Upper lobe of left lung (tissue), 4 donors: ENCODE results near the gene COX10.

Source experiments
- POLR2A ChIP-seq, 4 donors: fragments of 450-650 bp; IDR thresholded peaks; one replicate each; pipeline ENCODE4 v1.5.1; 2016 to 2017; ENCODE audit warnings: antibody characterized with exemption in 4 of 4, mild to moderate bottlenecking in 2 of 4
- POLR2AphosphoS5 ChIP-seq, 2 donors: sonication (generic); formaldehyde crosslinking; IDR thresholded peaks; one replicate each; pipeline ENCODE4 v1.5.1; 2017; ENCODE audit warnings: antibody characterized with exemption in 2 of 2
- TF ChIP-seq, protein P1 (sequence below), 6 experiments: fragments of 450-650 bp in 4 of 6; fragments of 200-600 bp in 2 of 6; sonication (generic) in 2 of 6; IDR thresholded peaks; one replicate each; pipeline ENCODE4 v1.5.1; 2016 to 2019; ENCODE audit warnings: antibody characterized with exemption in 6 of 6

DNA sequence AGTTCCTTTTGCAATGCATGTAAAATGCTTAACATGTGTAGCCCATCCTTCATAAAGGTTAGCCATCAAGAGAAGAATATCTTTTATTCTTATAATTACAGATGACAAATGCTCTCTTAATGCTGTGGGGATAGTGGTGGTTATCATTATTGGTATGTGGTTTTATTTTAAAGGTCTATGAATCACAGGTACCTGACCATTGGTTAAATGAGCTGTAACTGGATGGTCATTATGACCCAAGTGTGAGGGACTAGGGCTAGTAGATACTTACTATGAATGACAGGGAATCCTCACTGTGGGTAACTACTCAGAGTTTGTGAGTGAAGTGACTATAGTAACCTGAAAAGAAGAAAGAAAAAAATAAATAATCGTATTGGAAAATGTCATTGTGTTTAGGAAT, 88.5 kb downstream of the COX10 start:
- TF ChIP-seq, protein P1, sequence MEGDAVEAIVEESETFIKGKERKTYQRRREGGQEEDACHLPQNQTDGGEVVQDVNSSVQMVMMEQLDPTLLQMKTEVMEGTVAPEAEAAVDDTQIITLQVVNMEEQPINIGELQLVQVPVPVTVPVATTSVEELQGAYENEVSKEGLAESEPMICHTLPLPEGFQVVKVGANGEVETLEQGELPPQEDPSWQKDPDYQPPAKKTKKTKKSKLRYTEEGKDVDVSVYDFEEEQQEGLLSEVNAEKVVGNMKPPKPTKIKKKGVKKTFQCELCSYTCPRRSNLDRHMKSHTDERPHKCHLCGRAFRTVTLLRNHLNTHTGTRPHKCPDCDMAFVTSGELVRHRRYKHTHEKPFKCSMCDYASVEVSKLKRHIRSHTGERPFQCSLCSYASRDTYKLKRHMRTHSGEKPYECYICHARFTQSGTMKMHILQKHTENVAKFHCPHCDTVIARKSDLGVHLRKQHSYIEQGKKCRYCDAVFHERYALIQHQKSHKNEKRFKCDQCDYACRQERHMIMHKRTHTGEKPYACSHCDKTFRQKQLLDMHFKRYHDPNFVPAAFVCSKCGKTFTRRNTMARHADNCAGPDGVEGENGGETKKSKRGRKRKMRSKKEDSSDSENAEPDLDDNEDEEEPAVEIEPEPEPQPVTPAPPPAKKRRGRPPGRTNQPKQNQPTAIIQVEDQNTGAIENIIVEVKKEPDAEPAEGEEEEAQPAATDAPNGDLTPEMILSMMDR (IDR thresholded peaks at IDR 0.05), result no peak
- TF ChIP-seq POLR2A (IDR thresholded peaks at IDR 0.05) (no peak), POLR2AphosphoS5 (IDR thresholded peaks at IDR 0.05) (no peak)
